MCF 10A (cell line): ENCODE data around the gene DYRK1A. TPM values are rescaled to one million over a fixed set of nuclear protein-coding genes. Genes with fewer than 3 reads are reported as not detected.

Experiments
- BruUV-seq: library from RNA; stranded (reverse); fragments of 400-500 nt; replicated peaks from 2 replicates; lab custom pipeline; 2021; lab: Mats Ljungman, UMichigan
- CTCF ChIA-PET: fragments of 300-600 bp; sonication (Branson Sonifier 250); formaldehyde crosslinking; extraction: SDS; loops from one replicate; lab custom pipeline; 2021; ENCODE audit warnings: antibody characterized with exemption, inconsistent platforms; lab: Yijun Ruan, JAX
- POLR2A ChIA-PET: fragments of 300-600, 350-650 bp; sonication (Branson Sonifier 250); formaldehyde crosslinking; extraction: SDS; loops from one replicate; lab custom pipeline; 2020; ENCODE audit warnings: antibody characterized with exemption, inconsistent platforms; lab: Yijun Ruan, JAX
- DNase-seq: peaks from one replicate; pipeline ENCODE4 v3.0.0-alpha.2; 2018; ENCODE audit not compliant: unreplicated experiment
- H3K27ac Mint-ChIP-seq: one replicate; pipeline ENCODE4 v1.8.0; 2022; ENCODE audit warnings: mild to moderate bottlenecking, low read depth, mixed read lengths; ENCODE audit not compliant: unreplicated experiment
- H3K27me3 Mint-ChIP-seq: one replicate; pipeline ENCODE4 v1.8.0; 2022; ENCODE audit warnings: mixed read lengths; ENCODE audit not compliant: insufficient read depth, unreplicated experiment
- H3K36me3 Mint-ChIP-seq: one replicate; pipeline ENCODE4 v1.8.0; 2022; ENCODE audit warnings: mild to moderate bottlenecking, moderate library complexity, mixed read lengths; ENCODE audit not compliant: insufficient read depth, unreplicated experiment
- H3K4me1 Mint-ChIP-seq: one replicate; pipeline ENCODE4 v1.8.0; 2022; ENCODE audit warnings: mixed read lengths; ENCODE audit not compliant: insufficient read depth, unreplicated experiment
- H3K4me3 Mint-ChIP-seq: one replicate; pipeline ENCODE4 v1.8.0; 2022; ENCODE audit warnings: mild to moderate bottlenecking, moderate library complexity, mixed read lengths; ENCODE audit not compliant: unreplicated experiment
- H3K9me3 Mint-ChIP-seq: one replicate; pipeline ENCODE4 v1.8.0; 2022; ENCODE audit warnings: mixed read lengths; ENCODE audit not compliant: unreplicated experiment
- intact Hi-C: fragments of 100-400 bp; cut with micrococcal nuclease; formaldehyde crosslinking; loops from 2 replicates; pipeline ENCODE4 v1.14.1; 2022
- total RNA-seq: library from RNA; stranded (reverse); gene quantifications from 2 replicates; pipeline ENCODE4 v1.2.3, GENCODE V29; 2022
- TF ChIP-seq, protein P1 (sequence below): fragments of 200-600 bp; IDR thresholded peaks from one replicate; pipeline ENCODE4 v1.8.0; 2022; ENCODE audit warnings: antibody characterized with exemption, mild to moderate bottlenecking; ENCODE audit not compliant: unreplicated experiment

Gene DYRK1A
- total RNA-seq, 1 experiment from 2014 or later: 58.6 TPM

DNA sequence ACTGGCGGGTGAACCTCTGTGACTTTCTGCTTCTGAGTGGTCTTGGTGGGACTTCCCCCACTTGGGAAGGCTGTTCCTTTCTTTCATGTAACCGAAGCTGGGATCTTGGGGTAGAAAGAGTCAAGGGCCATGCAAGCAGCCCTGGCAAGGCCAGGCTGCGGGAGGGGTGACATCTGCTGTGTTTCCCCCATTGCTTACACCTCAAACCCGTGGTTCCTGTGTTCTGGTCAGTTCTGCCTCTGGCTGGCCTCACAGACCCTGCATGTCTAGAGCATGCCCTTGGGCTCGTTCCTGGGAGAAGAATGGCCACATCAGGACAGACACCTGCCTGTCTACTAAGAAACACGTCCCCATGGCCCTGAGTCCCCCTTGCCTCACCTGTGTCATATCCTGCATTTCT lies 207.7 kb downstream of the DYRK1A start:
- Mint-ChIP-seq H3K9me3 (peaks cover 6% of the 10 kb centered on the region), H3K27me3 (peaks cover 23% of the 10 kb centered on the region), H3K4me1 (peaks cover 6% of the 10 kb centered on the region), H3K27ac (no peak overlapping the region), H3K4me3 (no peak overlapping the region), H3K36me3 (no peaks in the 10 kb centered on the region)
- BruUV-seq: no TSS peak
- ChIA-PET CTCF (interaction anchor here (0.6 to 1.6 kb wide), 3 partner anchors 10 to 1607 kb away, joined by 3 to 6 read pairs (median 3); no protein-coding TSS in a partner anchor), POLR2A (interaction anchor here (0.6 kb wide), 1 partner anchor 9 kb away, joined by 3 read pairs; no protein-coding TSS in a partner anchor)
- no peak for DNase-seq
- TF ChIP-seq, protein P1, sequence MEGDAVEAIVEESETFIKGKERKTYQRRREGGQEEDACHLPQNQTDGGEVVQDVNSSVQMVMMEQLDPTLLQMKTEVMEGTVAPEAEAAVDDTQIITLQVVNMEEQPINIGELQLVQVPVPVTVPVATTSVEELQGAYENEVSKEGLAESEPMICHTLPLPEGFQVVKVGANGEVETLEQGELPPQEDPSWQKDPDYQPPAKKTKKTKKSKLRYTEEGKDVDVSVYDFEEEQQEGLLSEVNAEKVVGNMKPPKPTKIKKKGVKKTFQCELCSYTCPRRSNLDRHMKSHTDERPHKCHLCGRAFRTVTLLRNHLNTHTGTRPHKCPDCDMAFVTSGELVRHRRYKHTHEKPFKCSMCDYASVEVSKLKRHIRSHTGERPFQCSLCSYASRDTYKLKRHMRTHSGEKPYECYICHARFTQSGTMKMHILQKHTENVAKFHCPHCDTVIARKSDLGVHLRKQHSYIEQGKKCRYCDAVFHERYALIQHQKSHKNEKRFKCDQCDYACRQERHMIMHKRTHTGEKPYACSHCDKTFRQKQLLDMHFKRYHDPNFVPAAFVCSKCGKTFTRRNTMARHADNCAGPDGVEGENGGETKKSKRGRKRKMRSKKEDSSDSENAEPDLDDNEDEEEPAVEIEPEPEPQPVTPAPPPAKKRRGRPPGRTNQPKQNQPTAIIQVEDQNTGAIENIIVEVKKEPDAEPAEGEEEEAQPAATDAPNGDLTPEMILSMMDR: no peak
- intact Hi-C loops: no loop called here

DNA sequence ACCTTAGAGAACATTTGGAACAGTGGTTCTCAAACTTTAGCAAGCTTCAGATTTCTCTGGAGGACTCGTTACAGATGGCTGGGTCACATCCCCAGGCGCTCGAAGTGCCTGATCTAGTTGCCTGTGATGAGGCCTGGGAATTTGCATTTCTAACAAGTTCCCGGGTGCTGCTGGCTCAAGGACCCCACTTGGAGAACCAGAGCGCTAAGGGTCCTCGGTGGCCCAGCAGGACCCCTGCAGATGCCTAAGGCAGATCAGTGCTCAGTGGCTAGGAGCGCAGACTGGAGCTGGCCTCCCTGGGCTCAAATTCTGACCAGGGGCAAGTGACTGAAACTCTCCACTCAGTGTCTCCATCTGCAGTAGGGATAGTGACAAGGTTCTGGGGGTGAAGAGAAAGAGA lies 208.2 kb downstream of the DYRK1A start:
- H3K36me3 Mint-ChIP-seq: no peaks in the 10 kb centered on the region

DNA sequence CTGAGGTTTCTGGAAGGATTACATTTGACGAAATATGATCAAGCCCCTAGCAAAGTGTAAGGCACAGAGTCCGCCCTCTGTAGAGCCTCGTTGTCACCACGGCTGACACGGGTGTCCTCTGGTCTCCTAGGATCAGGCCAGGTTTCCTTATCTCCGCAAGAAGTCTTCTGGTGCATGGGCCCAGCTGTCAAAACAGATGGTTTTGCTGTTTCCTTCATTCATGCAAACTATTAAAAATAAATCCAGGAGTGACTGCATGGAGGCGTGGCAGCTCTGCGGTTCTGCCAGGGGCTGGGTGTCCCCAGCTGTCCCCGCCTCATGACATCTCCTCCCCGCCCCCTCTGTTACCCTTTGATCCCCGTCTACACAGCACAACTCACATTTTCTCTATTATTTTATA lies 209.0 kb downstream of the DYRK1A start:
- TF ChIP-seq, protein P1: no peak
- DNase-seq: no peak
- BruUV-seq: no TSS peak
- H3K4me3 Mint-ChIP-seq: no peak overlapping the region
- no peaks in the 10 kb centered on the region for H3K9me3 Mint-ChIP-seq
- ChIA-PET POLR2A (no interaction called here), CTCF (interaction anchor here (1.6 kb wide), 1 partner anchor 12 kb away, joined by 6 read pairs; no protein-coding TSS in a partner anchor)
- H3K27ac Mint-ChIP-seq: no peak overlapping the region
- no peaks in the 10 kb centered on the region for H3K4me1 Mint-ChIP-seq
- H3K36me3 Mint-ChIP-seq: no peaks in the 10 kb centered on the region
- H3K27me3 Mint-ChIP-seq: peaks cover 11% of the 10 kb centered on the region
- intact Hi-C loops: no loop called here

More for the DNA sequence above, 208.2 kb downstream of the DYRK1A start:
- BruUV-seq: no TSS peak
- H3K4me3 Mint-ChIP-seq: no peak overlapping the region
- peaks cover 6% of the 10 kb centered on the region for H3K9me3 Mint-ChIP-seq
- ChIA-PET CTCF (interaction anchor here (0.6 to 1.6 kb wide), 3 partner anchors 11 to 1607 kb away, joined by 3 to 6 read pairs (median 3); no protein-coding TSS in a partner anchor), POLR2A (no interaction called here)
- intact Hi-C loops: no loop called here
- H3K27me3 Mint-ChIP-seq: peaks cover 19% of the 10 kb centered on the region
- H3K4me1 Mint-ChIP-seq: peaks cover 6% of the 10 kb centered on the region
- TF ChIP-seq, protein P1: no peak
- DNase-seq: no peak
- no peak overlapping the region for H3K27ac Mint-ChIP-seq

Other genes with a start within 250 kb of the DYRK1A start
- gene VPS26C, start 99.4 kb upstream of the DYRK1A start, total RNA-seq: 38.5 and 61.6 TPM in 2 replicates